ENCODE results near the gene GDPD4. TPM values are rescaled to one million over a fixed set of nuclear protein-coding genes. Genes with fewer than 3 reads are reported as not detected.

Gene GDPD4
- total RNA-seq, 6 donors from 2014 or later = not detected

DNA sequence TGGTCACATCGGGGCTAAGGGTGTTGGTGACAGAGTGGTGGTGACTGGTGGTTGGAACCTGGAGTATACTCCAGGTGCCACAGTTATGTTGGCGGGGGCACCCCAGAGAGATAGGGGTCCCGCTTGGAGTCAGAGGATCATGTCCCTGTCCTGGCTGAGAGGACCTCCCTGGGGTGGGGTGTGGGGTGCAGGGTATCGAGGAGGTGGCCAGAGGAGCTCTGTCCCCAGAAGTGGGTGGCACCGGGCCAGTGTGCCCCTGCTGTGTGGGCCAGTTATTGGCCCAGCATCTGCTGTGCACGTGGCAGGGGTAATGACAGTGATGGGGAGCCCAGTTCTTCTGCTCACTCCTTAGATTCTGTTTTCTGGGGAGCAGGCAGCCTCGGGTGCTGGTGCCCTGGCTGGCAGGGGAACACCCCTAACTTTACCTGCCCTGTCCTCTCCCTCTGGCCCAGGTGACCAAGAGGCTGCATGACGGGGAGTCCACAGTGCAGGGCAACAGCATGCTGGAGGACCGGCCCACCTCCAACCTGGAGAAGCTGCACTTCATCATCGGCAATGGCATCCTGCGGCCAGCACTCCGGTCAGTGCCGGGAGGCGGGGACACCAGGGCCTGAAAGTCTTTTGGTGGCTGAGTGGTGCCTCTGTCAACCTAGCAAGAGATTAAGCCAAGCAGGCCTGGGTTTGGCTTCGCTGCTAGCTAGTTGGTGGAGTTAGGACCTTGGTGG lies 117.2 kb downstream of the GDPD4 start:
- no peak overlapping the region for H3K4me3 ChIP-seq
- WGBS, 2 donors = 84 to 92% methylated on average over 11 to 15 of the region's 15 CpGs
- no peak overlapping the region for H3K27ac ChIP-seq
- no peak for DNase-seq
- H3K9me3 ChIP-seq = no peaks in the 10 kb centered on the region
- no peaks in the 10 kb centered on the region for H3K4me1 ChIP-seq
- ATAC-seq (ENCODE audit: low FRiP score in 2 of 2) = no peak
- no peak for TF ChIP-seq EP300 (IDR thresholded peaks at IDR 0.05)
- TF ChIP-seq POLR2AphosphoS5 (IDR thresholded peaks at IDR 0.05) = no peak
- no peak for TF ChIP-seq POLR2A (IDR thresholded peaks at IDR 0.05)
- TF ChIP-seq, protein P1, sequence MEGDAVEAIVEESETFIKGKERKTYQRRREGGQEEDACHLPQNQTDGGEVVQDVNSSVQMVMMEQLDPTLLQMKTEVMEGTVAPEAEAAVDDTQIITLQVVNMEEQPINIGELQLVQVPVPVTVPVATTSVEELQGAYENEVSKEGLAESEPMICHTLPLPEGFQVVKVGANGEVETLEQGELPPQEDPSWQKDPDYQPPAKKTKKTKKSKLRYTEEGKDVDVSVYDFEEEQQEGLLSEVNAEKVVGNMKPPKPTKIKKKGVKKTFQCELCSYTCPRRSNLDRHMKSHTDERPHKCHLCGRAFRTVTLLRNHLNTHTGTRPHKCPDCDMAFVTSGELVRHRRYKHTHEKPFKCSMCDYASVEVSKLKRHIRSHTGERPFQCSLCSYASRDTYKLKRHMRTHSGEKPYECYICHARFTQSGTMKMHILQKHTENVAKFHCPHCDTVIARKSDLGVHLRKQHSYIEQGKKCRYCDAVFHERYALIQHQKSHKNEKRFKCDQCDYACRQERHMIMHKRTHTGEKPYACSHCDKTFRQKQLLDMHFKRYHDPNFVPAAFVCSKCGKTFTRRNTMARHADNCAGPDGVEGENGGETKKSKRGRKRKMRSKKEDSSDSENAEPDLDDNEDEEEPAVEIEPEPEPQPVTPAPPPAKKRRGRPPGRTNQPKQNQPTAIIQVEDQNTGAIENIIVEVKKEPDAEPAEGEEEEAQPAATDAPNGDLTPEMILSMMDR (IDR thresholded peaks at IDR 0.05) = no peak
- no peaks in the 10 kb centered on the region for H3K27me3 ChIP-seq
- H3K36me3 ChIP-seq = no peaks in the 10 kb centered on the region

DNA sequence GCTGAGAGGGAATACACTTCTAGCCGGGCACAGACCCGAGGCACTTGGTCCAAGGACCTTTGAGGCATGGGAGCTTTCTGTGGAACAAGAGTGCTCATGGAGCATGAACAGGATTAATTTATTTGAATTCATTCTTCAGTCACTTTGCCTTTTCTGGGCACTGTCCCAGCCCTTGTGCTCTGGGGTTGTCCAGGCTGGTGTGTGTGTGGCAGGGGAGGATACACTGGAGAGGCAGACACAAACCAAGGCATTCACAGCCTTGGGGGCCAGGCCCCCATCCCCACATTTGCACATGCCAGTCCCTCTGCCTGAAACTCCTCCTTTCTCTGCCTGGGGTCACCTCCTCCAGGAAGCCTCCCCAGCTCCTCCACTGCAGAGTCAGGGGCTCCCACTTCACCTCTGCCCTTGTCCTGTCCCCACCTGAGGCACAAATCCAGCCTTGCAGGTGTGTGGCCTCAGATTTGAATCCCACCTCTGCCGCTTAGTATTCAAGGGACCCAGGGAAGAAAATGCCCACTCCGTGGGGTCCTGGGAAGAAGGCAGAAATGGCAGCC lies 118.0 kb downstream of the GDPD4 start:
- no peaks in the 10 kb centered on the region for H3K36me3 ChIP-seq
- H3K4me1 ChIP-seq = no peaks in the 10 kb centered on the region
- WGBS, 2 donors = 76 to 90% methylated on average over 4 of the region's 4 CpGs
- H3K27ac ChIP-seq = no peak overlapping the region
- no peak overlapping the region for H3K4me3 ChIP-seq
- DNase-seq (no peak), ATAC-seq (ENCODE audit: low FRiP score in 2 of 2) (no peak)
- H3K9me3 ChIP-seq = no peaks in the 10 kb centered on the region
- no peak for TF ChIP-seq EP300 (IDR thresholded peaks at IDR 0.05)
- TF ChIP-seq, protein P1 (IDR thresholded peaks at IDR 0.05) = no peak
- TF ChIP-seq POLR2A (IDR thresholded peaks at IDR 0.05) = no peak
- no peak for TF ChIP-seq POLR2AphosphoS5 (IDR thresholded peaks at IDR 0.05)
- H3K27me3 ChIP-seq = no peaks in the 10 kb centered on the region

DNA sequence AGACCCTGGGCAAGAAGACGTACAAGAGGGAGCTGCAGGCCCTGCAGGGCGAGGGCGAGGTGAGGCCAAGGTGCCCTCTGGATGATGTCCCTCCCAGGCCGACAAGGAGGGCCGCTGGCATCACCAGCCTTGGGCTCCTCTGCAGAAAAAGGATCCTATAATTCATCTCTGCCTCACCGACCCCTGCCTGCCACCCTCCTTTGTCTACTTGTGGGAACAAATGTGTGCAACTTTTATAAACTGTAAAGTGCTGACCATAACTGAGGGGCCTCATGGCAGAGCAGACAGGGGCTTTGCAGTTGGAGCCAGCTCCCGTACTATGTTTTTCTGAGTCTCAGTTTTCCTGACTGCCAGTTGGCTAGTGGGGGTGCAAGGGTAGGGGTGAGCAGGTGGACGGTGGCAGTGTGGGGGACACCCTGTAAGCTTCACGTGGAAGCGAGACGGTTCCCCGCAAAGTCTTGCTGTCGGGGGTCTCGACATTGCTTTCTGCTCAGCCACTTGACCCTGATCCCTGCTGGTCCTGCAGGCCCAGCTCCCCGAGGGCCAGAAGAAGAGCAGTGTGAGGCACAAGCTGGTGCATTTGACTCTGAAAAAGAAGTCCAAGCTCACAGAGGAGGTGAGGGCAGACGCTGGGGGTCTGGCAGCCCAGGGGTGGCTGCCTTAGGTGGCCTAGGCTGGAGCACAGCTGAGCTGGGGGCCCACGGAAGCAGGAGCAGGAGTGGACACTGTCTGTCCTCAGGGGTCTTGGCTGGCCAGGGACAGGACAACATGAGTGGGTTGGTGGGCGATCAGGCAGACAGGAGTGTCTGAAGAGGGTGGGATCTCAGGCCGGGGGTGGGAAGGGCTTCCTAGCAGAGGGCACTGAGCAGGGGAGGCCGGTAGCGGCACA lies 118.7 kb downstream of the GDPD4 start:
- 89% methylated on average over 18 to 21 of the region's 21 CpGs for WGBS, 2 donors
- Histone ChIP-seq H3K4me3 (no peak overlapping the region), H3K27ac (no peak overlapping the region), H3K27me3 (no peaks in the 10 kb centered on the region), H3K9me3 (no peaks in the 10 kb centered on the region), H3K4me1 (no peaks in the 10 kb centered on the region), H3K36me3 (no peaks in the 10 kb centered on the region)
- TF ChIP-seq EP300 (IDR thresholded peaks at IDR 0.05) (no peak), POLR2AphosphoS5 (IDR thresholded peaks at IDR 0.05) (no peak), POLR2A (IDR thresholded peaks at IDR 0.05) (no peak)
- TF ChIP-seq, protein P1 (IDR thresholded peaks at IDR 0.05) = no peak
- ATAC-seq (ENCODE audit: low FRiP score in 2 of 2) = no peak
- DNase-seq = peak in 1 of 2 donors; percentile 40

DNA sequence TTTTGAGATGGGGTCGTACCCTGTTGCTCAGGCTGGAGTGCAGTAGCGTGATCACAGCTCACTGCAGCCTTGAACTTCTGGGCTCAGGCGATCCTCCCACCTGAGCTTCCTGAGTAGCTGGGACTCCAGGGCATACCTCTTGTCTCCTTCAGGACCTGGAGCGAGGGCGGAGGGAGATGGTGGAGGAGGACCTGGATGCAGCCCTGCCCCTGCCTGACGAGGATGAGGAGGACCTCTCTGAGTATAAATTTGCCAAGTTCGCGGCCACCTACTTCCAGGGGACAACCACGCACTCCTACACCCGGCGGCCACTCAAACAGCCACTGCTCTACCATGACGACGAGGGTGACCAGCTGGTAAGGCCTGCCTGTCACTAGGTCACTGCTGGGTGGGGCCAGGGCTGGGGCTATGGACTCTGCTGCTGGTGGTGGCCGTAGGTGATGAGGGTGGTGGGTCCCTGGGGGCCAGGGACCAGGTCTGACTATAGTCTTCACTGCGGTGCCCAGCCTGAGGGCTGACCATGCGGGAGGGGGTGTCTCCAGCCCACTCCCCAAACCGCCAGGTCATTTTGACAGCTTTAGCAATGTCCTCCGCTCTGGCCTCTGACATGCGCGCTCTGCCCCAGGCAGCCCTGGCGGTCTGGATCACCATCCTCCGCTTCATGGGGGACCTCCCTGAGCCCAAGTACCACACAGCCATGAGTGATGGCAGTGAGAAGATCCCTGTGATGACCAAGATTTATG lies 119.5 kb downstream of the GDPD4 start:
- ATAC-seq (ENCODE audit: low FRiP score in 2 of 2) (no peak), DNase-seq (peak in 1 of 2 donors; percentile 47)
- no peaks in the 10 kb centered on the region for H3K4me1 ChIP-seq
- H3K9me3 ChIP-seq = no peaks in the 10 kb centered on the region
- no peak overlapping the region for H3K27ac ChIP-seq
- 87 to 92% methylated on average over 11 to 12 of the region's 22 CpGs for WGBS, 2 donors
- no peak overlapping the region for H3K4me3 ChIP-seq
- H3K36me3 ChIP-seq = no peaks in the 10 kb centered on the region
- H3K27me3 ChIP-seq = no peaks in the 10 kb centered on the region
- no peak for TF ChIP-seq EP300 (IDR thresholded peaks at IDR 0.05)
- TF ChIP-seq POLR2AphosphoS5 (IDR thresholded peaks at IDR 0.05) = no peak
- no peak for TF ChIP-seq POLR2A (IDR thresholded peaks at IDR 0.05)
- TF ChIP-seq, protein P1 (IDR thresholded peaks at IDR 0.05) = no peak

Data from upper lobe of left lung (tissue), 6 donors.